NCI-H187 treated with DMSO at 0.1 percent for 48 hours (cell line): Measurements from ENCODE around the gene TPBG.

Experiments used
- DNase-seq: peaks from one replicate; lab custom pipeline; 2025; lab: John Stamatoyannopoulos, UW

TPBG gene, protein sequence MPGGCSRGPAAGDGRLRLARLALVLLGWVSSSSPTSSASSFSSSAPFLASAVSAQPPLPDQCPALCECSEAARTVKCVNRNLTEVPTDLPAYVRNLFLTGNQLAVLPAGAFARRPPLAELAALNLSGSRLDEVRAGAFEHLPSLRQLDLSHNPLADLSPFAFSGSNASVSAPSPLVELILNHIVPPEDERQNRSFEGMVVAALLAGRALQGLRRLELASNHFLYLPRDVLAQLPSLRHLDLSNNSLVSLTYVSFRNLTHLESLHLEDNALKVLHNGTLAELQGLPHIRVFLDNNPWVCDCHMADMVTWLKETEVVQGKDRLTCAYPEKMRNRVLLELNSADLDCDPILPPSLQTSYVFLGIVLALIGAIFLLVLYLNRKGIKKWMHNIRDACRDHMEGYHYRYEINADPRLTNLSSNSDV

DNA sequence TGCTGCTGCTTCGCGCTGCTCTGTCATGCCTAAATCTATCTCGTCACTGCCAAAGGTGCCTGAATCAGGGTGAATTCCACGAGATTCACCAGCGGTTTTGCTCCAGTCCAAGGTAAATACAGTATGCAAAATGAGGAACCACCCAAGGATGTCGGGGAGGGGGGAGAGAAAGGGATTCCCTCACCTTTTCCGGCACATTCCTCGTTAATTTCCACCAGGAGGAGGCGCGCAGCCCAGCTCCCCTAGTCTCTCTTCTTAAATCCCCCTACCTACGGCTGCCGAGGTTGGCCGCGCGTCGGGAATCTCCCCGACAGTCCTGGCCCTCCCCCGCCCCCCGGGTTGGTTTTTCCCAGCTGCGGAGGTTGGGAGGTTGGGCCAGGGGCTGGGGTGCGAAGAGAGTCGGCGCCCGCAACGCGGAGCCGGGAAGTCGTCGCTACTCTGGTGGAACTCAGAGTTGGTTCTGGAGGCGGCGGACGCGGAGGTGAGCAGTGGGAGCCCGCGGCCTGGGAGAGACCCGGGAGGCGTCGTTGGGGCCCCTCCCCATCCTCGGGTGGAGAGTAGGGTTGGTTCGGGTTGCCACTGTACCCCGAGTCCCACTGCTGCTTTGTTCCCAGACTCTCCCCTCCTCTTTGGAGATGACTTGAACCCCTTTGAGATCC lies at the start of gene TPBG:
Gene TPBG (plus strand): TSS at position 390 of the 659 bp plus-strand sequence. CDS start 1,145 bp downstream, outside the sequence.
- DNase-seq: no peak

DNA sequence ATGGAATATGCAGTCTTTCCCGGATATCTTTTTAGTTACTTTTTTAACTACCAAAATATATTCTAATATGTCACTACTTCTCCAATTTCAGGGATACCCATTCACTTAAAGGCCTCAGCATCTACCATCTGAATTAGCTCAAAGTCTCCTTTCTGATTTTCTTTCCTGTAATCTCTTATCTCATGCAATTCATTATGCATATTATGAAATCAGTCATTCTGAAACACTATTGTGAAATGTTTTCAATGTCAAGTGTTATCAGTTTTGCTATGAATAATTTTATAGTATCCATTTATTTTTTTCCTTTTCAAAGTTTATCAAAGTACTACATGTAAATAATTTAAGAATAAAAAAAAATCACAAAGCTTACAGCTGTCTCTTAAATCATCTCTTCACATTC lies 41.2 kb upstream of the TPBG start:
- DNase-seq: no peak

DNA sequence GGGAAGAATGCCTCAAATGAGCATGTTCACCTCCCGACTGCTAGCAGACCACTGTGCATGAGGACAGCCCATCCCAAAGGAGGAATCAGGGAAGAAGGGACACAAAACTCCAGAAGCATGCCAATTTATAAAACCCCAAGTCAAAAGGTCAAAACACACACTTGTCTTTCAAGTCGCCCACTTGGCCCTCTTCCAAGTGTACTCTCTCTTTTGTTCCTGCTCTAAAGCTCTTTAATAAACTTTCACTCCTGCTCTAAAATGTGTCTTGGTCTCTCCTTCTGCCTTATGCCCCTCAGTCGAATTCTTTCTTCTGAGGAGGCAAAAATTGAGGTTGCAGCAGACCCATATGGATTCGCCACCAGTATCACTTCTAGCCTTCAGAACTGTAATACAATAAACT lies 33.9 kb upstream of the TPBG start:
- no peak for DNase-seq

DNA sequence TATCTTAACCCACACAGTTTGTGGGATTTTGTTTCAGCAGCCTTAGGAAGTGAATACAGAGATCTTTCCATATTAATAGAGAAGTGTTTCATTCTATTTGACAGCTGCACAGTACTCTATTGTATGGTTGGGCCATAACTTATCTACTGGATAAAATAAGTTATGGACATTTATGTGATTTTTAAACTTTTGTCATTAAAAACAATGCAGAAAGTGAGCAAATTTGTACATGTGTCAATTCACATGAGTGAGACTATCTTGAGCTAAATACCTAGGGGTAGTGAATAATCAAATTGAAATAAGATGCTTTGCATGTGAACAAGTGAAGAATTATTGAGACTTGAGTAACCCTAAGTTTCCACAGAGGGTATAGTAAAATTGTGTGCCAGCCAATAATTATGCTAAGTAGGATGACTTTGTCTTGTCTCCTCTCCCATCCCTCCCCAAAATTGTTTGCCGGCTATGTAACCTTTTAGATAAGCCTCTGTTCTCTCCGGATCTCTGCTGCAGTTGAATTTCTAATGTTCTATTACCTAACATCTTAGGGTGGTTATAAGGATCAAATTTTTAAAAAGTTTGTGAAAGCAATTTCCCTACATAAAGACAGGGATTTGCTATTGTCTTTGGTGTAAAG lies 33.3 kb upstream of the TPBG start:
- DNase-seq: no peak

DNA sequence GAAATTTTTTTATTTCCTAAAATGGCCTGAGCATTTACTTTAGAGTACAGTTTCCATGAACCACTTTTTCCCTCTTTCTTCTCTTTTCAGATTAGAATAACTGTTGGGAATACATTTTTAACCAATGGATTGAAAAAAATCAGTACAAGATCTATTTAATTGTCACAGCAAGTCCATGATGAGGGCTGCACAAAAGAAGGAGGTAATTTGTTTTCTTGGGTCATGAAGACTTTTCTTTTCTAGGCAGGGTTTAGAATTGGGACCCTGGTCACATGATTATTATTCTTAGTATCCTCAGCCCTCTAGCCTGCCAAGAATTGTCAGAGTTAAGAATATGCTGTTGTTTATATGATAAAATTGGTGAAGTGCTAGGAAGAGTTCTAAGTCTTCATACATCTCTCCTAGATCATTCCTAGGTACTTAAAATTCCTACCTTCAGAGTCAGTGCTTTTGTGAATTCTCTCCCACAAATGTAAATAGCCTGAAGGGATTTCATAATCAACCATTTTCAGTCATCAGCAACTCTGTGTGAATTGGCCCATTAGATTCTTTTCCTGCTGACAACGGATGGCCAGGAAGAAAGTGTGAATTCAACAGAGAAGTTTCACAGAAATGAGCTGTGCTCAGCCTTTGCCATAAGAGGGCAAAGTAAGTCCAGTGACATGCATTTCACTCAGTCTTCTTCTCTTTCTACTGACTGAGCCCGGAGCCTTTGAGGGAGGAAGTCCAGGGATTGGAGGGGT lies 32.4 kb upstream of the TPBG start:
- DNase-seq: no peak

DNA sequence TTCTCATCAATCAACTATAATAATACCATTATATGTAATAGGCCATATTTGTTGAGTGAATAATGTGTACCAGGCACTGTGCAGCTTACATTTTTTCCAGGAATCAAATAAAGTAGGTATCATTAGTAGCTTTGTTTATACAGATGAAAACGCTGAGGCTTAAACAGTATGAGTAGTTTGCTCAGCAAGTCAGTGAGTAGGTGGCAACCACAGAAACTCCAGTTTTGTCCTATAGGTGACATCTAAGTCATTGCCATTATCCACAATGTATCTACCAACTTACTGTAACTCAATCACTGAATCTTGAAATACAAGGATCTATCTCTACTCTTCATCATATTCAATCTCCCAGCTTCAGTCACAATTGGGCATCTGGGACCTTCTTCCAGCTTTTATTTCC lies 29.8 kb upstream of the TPBG start:
- DNase-seq: no peak

DNA sequence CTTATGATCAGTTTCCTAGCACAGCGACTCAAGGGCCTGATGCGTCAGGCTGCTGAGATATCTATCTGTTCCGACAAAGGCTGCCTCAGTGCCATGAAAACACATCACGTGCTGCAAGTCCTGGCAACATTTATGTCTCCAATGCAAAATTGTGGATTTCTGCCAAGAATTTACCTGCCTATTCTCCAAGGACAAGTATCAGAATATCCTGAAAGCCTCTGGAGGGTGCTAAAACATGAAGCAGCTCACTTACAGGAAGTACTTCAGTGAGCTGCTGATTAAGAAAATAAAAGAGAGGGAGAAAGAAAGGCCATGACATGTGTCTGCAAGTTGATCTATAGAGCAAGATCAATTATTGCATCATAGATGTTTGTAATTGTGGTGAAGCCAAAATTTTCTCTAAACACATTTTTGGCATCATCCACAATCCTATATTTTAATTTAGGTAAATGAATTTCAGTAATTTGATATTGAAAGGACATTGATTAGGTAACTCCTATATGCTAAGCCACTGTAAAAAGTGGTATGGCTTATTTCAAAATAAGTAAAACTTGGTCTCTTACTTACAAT lies 25.8 kb upstream of the TPBG start:
- DNase-seq: no peak

DNA sequence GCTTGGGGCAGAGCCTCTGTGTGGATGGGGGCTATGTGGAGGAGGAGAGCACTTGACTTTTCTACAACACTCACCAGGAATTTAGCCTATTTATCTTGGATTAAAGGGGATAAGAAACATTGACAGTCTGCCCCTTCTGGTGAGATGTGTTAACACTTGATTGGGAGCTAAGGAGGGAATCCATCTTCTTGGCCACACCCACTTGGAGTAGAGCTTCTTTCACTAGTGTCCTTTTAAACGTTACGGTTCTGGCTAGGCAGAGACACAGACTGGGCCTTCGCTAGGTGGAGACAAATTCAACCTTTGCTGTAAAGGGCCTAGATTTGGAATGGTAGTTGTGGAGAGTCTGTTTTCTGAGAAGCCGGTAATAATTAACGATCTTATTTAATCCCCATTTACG lies 15.5 kb upstream of the TPBG start:
- no peak for DNase-seq

DNA sequence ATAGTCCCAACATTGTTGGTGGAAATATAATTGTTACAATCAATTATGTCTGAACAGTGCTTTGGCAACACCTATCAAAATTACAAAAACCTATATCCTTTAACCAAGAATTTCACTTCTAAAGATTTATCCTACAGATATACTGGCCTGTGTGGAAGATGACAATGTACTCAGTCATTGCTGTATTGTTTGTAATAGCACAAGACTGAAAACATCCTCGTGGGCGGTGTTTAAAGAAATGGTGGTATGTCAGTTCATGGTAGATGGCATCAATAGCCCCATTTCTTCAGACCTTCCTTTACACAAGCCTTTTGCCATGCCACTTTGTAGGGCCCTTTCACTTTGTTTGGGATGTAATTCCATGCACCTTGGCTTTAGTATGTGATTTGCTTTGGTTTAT lies 9.8 kb upstream of the TPBG start:
- DNase-seq: no peak

DNA sequence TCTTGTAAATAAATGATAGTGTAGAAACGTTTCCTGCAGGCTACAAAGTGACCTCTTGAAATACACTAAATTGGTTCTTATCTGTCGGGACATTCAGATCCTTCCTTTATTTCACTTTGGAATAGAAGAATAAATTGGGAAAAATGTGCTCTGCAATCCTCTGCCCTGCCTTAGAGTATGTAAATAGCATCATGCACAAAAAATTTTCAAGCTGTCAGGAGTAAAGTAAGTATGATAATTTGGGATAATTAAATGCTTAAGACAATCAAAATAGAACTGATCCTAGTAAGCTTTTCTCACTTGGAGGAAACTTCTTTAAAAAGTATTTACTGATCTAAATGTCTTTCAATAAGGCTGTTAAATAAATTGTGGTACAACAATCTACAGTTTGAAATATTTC lies 3.1 kb upstream of the TPBG start:
- DNase-seq: no peak

DNA sequence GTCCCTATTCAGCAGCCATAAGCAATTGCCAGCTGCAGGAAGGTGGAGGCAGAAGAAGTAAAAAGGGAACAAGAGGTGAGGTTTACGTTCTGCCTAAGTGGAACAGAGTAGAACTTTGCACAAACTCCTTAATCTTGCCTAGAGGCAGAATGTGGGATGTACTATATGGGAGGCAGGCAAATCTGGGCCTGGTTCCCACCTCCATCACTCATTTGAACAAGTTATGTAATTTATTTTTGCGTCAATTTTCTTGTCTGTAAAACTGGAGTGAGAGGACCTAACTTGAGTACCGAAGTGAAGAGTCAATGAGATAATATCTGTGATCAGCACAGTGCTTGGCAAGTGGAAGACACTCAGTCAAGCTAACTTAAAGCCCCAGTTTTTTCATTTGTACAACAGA lies 2.0 kb upstream of the TPBG start:
- no peak for DNase-seq

DNA sequence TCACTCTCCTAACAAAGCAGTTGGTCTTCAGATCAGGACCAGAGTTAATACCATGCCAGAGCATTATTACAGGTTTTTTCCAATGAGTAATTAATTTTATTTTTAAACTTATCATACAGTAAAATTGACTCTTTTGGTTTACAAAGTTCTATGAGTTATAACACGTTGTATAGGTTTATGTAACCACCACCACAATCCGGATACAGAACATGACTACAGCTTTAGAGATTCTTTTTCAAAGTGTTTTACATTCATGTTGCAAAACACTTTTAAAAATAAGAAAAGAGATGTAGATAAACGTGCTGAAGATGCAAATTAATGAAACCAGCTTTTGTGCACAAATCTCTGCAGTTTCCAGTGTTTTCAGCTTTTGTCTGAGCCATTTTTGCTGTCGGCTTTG lies 1.5 kb upstream of the TPBG start:
- no peak for DNase-seq

DNA sequence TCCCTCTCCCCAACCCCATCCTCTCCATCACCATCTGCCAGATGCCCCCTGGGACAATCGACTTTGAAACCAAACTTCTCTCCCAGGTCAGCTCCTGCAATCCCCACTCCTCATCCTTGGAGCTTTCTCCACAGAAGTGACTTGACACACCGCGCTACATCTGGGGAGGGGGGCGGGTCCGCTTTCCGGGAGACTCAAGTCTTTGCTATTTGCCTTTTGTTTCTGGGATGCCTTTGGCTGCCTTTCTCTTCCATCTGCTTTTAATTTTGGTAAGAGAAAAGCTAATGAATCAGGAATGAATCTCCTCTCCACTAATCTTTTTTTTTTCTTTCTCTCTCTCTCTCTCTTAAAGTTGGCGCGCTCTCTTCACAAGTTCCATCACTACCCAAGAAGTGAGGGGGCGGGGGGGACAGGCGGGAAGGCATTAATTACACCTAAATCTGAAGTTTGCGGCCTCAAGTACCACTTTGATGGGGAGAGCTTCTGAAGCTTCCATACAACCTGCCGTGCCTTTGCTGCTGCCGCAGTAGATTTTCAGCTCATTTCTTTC lies 664 bp upstream of the TPBG start:
- DNase-seq: no peak

DNA sequence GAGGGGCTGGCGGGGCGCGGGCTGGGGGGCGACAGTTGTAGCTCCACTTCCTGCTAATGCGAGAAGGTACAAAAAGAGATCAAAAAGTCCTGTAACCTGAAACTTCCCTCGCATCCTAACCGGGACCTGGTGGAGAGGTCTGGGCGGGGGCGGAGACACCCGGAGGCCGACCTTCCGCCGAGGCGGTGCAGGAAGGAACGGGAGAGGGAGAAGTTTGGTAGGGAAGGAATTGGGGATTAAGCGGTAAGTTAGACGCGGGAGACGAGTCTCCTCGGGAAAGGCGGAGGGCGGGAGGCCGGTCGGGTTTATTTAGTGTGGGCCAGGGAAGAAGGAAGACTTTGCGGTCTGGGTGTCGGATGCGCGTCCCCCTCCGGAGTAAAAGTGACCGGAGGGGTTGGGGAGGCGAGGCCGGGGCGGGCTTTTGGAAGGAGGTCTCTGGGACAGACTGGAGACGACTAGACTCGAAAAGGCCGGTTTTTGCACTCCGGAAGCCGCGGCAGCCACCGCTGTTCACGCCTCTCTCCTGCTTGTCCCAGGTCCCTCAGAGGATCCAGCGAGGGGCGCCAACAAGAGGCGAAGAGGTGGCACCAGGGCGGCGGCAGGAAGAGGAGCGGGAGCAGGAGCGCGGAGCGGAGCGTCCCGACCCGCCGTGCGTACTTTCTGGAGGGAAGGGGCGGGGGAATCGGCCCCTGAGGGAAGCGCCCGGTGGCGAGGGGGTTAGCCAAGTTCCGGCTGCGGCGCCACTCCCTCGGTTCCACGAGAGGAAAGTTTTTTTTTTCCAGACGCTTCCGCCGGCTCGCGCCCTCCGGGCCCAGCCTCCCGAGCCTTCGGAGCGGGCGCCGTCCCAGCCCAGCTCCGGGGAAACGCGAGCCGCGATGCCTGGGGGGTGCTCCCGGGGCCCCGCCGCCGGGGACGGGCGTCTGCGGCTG lies 734 bp downstream of the TPBG start:
- DNase-seq: no peak

DNA sequence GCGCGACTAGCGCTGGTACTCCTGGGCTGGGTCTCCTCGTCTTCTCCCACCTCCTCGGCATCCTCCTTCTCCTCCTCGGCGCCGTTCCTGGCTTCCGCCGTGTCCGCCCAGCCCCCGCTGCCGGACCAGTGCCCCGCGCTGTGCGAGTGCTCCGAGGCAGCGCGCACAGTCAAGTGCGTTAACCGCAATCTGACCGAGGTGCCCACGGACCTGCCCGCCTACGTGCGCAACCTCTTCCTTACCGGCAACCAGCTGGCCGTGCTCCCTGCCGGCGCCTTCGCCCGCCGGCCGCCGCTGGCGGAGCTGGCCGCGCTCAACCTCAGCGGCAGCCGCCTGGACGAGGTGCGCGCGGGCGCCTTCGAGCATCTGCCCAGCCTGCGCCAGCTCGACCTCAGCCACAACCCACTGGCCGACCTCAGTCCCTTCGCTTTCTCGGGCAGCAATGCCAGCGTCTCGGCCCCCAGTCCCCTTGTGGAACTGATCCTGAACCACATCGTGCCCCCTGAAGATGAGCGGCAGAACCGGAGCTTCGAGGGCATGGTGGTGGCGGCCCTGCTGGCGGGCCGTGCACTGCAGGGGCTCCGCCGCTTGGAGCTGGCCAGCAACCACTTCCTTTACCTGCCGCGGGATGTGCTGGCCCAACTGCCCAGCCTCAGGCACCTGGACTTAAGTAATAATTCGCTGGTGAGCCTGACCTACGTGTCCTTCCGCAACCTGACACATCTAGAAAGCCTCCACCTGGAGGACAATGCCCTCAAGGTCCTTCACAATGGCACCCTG lies 1.6 kb downstream of the TPBG start:
- no peak for DNase-seq

DNA sequence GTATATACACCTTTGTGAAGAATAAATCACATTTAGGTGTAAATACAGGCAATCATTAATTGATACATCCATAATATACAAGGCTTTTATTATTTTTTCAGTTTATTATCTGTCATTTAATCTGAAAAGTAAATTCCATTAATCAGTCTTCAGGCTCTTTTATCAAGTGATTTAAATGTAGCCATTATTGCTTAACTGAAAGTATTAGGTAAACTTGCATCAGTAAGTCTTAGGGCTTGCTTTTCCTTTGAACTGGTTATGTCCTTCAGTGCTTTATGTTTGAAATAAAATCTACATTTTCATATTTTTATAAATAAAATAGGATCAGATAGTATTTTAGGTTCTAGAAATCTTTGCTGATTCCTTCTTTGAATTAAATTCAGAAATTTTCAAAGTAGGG lies 4.1 kb downstream of the TPBG start:
- DNase-seq: no peak

DNA sequence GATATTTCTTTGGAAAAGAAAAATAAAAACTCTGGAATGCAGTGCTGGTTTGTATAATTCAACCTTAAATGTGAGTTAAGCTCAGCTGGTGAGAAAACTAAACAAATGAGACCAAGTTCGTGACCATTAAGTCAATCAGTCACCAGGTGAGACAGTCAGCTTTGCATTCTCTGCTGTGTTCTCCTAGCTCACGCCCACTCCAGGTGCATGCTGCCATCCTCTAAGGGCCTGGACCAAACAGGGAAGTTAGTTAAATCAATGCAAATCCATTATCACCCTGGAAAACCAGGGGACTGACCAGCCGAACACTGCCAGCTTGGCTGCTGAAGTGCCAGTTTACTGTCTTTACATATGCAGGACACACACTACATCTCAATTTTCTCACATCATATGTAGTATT lies 7.2 kb downstream of the TPBG start:
- DNase-seq: no peak

DNA sequence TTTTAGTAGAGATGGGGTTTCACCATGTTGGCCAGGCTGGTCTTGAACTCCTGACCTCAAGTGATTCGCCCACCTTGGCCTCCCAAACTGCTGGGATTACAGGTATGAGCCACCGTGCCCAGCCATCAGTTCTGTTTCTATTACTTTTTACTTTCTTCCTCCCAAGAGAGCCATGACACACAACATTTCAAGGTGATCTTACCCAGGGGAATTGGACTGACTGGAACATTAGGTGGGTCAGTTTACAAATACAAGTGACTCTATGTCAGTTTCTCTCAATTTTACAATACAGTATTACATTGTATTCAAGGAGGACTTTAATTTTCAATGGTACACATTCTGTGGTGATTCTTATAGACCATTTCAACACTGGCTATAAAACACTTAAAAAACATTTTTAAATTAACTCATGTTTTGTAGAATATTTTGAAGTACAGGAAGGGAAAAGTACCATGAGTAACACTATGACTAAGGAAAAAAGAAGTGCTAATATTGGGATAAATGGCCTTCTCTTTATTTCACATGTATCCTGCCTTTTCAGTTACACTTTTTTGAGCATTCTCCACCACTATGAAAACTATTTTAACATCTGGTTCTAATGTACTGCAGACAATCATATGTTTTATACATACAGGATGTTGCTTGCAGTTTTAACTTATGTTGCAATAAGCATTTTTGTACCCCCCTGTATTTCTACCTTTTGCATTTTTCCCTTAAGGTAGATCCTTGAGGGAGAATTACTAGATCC lies 8.4 kb downstream of the TPBG start:
- DNase-seq: no peak

DNA sequence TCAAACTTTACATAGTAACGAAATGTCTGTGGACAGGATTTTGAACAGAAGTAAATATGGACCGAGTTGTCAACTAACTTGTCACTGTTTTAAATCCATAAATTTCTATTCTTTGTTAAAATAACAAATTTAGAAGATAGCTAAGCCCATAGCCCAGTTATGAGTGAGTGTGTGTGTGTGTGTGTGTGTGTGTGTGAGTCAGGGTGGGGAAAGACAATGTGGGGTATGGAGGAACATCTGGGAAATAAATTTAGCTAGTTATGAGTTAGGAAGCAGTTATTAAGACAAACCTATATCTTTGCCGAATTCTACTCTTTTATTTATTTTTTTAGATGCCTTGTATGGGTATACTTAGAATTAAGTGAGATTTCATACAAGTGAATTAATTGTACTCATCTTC lies 9.0 kb downstream of the TPBG start:
- DNase-seq: no peak
